Upper lobe of right lung (tissue), 1 donor: ENCODE data around the gene ZNF844. TPM values are rescaled to one million over a fixed set of nuclear protein-coding genes. Genes with fewer than 3 reads are reported as not detected.

Experiments
- ATAC-seq: fragments of 200-7000 bp; cut with Tn5 transposase; one replicate; pipeline ENCODE4 v1.9.1; 2020; ENCODE audit warnings: mild to moderate bottlenecking, moderate library complexity
- DNase-seq: peaks from one replicate; pipeline ENCODE4 v3.0.0-alpha.2; 2020
- H3K27ac ChIP-seq: fragments of 200-600 bp; one replicate; pipeline ENCODE4 v1.8.0; 2022
- H3K27me3 ChIP-seq: fragments of 200-600 bp; one replicate; pipeline ENCODE4 v1.8.0; 2022; ENCODE audit warnings: mild to moderate bottlenecking
- H3K36me3 ChIP-seq: fragments of 200-600 bp; one replicate; pipeline ENCODE4 v1.8.0; 2022
- H3K4me1 ChIP-seq: fragments of 200-600 bp; one replicate; pipeline ENCODE4 v1.8.0; 2022
- H3K4me3 ChIP-seq: fragments of 200-600 bp; one replicate; pipeline ENCODE4 v1.8.0; 2022; ENCODE audit warnings: mild to moderate bottlenecking
- H3K9me3 ChIP-seq: fragments of 200-600 bp; one replicate; pipeline ENCODE4 v1.8.0; 2022
- intact Hi-C: fragments of 100-400 bp; cut with DNase I; formaldehyde crosslinking; loops from one replicate; pipeline ENCODE4 v1.11.0; 2022
- long read RNA-seq: library from polyadenylated mRNA; unstranded; transcript quantifications from one replicate; pipeline ENCODE4 v2.0.0, GENCODE V29; 2021
- total RNA-seq: library from RNA; stranded (reverse); fragmentation: NEBNext Ultra II Directional; extraction: Animal tissue kit (Norgen Biotek cat#: 25700); gene quantifications from one replicate; pipeline ENCODE4 v1.2.1, GENCODE V29; 2021
- TF ChIP-seq, protein P1 (sequence below): fragments of 200-600 bp; IDR thresholded peaks from one replicate; pipeline ENCODE4 v1.8.0; 2022; ENCODE audit warnings: antibody characterized with exemption
- donor health status: DM: no; HTN: yes; CAD: no; lungs with severe emphysema.

The ZNF844 gene
- total RNA-seq = 12.0 TPM
- long read RNA-seq, full-length matches to known transcripts = 2 of 6 reads
- long read RNA-seq, partial matches to known transcripts = 0 of 6 reads
- long read RNA-seq, other reads (novel, unspliced or antisense) = 4 of 6 reads

DNA sequence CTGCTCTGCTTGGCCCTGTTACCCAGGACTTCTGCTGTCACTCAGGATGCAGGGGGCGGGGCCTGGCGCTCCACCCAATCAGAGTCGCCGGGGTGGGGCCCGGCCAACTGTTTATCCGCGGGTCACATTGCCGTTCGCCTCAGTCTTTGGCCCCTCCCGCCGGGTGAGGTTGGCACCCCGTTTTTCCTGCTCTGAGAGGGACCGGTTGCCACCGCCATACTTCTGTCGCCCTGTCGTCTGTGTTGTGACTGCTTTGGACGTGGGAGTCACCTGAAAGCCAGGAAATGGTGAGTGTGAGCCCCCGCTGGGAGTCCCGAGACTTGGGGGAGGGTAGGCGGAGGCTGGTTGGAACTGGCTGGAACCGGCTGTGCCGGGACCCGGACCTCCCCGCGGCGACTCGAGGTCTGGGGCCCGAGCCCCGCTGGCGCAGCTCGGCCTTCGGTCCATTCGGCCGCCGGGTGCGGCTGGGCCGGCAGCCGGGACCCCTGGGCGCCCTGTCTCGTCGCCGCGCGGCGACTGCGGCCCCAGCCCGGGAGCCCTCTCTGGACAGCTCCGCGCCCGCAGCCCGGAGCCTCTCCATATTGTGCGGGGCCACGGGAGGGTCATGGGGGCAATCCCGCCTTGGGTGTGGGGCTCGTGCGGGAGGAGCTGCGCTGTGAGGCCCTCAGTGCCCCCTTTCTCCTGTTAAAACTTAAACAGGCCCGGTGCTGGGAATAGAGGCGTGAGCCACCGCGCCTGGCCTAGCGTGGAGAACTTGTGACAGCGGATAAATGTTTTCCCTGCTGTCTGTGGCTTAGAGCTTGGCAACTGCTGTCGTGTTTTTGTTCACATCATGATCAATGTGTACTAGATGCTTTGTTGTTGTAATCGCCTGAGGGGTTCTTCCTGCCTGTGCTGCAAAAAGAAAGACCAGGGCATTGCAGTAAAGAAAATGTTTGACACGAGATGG lies at the start of gene ZNF844:
TSS of gene ZNF844 (plus strand) at position 142 of the 949 bp plus-strand sequence. CDS start at position 285, 143 bp downstream.
- H3K36me3 ChIP-seq = no peaks in the 10 kb centered on the region
- no peaks in the 10 kb centered on the region for H3K4me1 ChIP-seq
- H3K4me3 ChIP-seq = peak within 1 kb of the TSS; percentile 82
- H3K27ac ChIP-seq = peak within 1 kb of the TSS; percentile 94
- peaks cover 7% of the 10 kb centered on the region for H3K9me3 ChIP-seq
- no peaks in the 10 kb centered on the region for H3K27me3 ChIP-seq
- TF ChIP-seq, protein P1, sequence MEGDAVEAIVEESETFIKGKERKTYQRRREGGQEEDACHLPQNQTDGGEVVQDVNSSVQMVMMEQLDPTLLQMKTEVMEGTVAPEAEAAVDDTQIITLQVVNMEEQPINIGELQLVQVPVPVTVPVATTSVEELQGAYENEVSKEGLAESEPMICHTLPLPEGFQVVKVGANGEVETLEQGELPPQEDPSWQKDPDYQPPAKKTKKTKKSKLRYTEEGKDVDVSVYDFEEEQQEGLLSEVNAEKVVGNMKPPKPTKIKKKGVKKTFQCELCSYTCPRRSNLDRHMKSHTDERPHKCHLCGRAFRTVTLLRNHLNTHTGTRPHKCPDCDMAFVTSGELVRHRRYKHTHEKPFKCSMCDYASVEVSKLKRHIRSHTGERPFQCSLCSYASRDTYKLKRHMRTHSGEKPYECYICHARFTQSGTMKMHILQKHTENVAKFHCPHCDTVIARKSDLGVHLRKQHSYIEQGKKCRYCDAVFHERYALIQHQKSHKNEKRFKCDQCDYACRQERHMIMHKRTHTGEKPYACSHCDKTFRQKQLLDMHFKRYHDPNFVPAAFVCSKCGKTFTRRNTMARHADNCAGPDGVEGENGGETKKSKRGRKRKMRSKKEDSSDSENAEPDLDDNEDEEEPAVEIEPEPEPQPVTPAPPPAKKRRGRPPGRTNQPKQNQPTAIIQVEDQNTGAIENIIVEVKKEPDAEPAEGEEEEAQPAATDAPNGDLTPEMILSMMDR = no peak
- ATAC-seq (peak; percentile 99), DNase-seq (peak; percentile 99)
- intact Hi-C loops = no loop called here

DNA sequence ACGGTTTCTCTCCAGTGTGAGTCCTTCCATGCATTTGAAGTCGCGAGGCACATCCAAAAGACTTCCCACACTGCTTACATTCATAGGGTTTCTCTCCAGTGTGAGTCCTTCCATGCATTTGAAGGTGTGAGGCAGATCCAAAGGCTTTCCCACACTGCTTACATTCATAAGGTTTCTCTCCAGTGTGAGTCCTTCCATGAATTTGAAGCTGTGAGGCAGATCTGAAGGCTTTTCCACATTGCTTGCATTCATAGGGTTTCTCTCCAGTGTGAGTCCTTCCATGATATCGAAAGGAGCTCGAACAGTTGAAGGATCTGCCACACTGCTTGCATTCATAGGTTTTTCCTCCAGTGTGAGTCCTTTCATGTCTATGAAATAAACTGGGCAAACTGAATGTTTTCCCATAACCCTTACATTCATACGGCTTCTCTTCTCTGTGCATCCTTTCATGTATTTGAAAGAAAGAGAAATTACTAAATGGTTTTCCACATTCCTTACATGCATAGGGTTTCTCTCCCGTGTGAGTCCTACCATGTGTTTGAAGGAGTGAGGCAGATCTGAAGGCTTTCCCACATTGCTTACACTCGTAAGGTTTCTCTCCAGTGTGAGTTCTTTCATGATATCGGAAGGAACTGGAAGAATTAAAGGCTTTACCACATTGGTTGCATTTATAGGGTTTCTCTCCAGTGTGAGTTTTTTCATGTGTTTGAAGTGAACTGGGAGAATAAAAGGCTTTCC lies 49.3 kb upstream of the ZNF844 start:
- Histone ChIP-seq H3K4me3 (no peak overlapping the region), H3K4me1 (no peaks in the 10 kb centered on the region), H3K27ac (no peak overlapping the region), H3K9me3 (peaks cover 38% of the 10 kb centered on the region), H3K36me3 (peaks cover 25% of the 10 kb centered on the region), H3K27me3 (no peaks in the 10 kb centered on the region)
- ATAC-seq (no peak), DNase-seq (no peak)
- TF ChIP-seq, protein P1 = no peak
- intact Hi-C loops = no loop called here

DNA sequence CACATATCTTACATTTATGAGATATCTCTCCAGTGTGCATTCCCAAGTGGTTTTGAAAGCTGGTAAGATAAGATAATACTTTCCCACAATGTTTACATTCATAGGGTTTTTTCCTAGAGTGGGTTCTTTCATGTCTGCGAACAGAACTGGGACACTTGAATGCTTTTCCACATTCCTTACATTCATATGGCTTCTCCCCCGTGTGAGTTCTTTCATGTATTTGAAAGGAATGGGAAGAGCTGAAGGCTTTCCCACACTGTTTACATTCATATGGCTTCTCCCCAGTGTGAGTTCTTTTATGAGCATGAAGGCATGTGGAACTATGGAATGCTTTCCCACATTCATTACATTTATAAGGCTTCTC lies 48.8 kb upstream of the ZNF844 start:
- intact Hi-C loops = no loop called here
- H3K27ac ChIP-seq = no peak overlapping the region
- DNase-seq = no peak
- no peak for ATAC-seq
- peaks cover 25% of the 10 kb centered on the region for H3K36me3 ChIP-seq
- H3K4me3 ChIP-seq = no peak overlapping the region
- H3K9me3 ChIP-seq = peaks cover 38% of the 10 kb centered on the region
- no peaks in the 10 kb centered on the region for H3K27me3 ChIP-seq
- no peaks in the 10 kb centered on the region for H3K4me1 ChIP-seq
- TF ChIP-seq, protein P1 = no peak

DNA sequence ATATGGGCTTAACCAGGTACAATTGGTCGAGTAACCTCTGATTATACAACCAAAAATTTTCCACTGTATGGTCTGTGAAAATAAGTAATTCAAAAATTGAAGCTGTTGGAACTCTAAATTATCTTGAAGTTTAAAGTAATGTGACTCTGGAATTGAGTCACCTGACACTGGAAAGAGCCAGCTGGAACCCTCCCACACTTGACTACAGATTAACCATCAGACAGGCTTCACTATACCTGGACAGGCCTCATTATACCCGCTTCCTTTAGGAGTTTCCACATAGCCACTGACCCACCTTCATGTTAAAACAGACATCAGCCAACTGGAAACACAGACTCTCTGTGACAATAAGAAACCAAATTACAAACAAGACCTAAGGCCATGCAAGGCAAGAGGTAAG lies 30.3 kb upstream of the ZNF844 start:
- no peak for DNase-seq
- Histone ChIP-seq H3K9me3 (no peaks in the 10 kb centered on the region), H3K4me3 (peak overlapping the region; percentile 92), H3K27me3 (no peaks in the 10 kb centered on the region), H3K27ac (no peak overlapping the region), H3K36me3 (no peaks in the 10 kb centered on the region), H3K4me1 (peaks cover 7% of the 10 kb centered on the region)
- ATAC-seq = no peak
- TF ChIP-seq, protein P1 = no peak
- intact Hi-C loops = no loop called here

DNA sequence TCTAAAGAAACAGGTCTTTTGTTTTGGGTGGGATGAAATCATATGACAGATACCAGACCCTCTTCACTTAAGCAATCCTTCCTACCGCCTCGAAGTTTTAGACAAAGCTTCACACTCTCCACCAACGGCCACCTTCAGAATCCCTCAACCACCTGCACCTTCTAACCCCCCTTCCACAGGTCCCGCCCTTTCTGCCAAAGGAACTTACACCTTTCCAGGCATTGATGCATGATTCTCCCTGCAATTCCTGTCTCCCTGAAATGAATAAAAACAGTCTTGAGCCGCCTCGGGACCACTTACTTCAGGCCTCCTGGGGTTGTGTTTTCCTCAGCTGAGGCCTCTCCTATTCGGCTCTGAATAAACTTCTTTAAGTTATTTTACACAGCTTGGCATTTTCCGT lies 29.9 kb upstream of the ZNF844 start:
- H3K36me3 ChIP-seq = no peaks in the 10 kb centered on the region
- TF ChIP-seq, protein P1 = no peak
- H3K4me1 ChIP-seq = peaks cover 7% of the 10 kb centered on the region
- DNase-seq = no peak
- peak overlapping the region; percentile 94 for H3K27ac ChIP-seq
- no peaks in the 10 kb centered on the region for H3K9me3 ChIP-seq
- peak overlapping the region; percentile 92 for H3K4me3 ChIP-seq
- intact Hi-C loops = no loop called here
- ATAC-seq = no peak
- H3K27me3 ChIP-seq = no peaks in the 10 kb centered on the region
